ENCODE results near the gene WDR81.
"Not testable (repeated sequence)": the region's sequence is repeated elsewhere in the genome, so short reads cannot be mapped to it uniquely, and the experiment has no call there.

Gene WDR81

DNA sequence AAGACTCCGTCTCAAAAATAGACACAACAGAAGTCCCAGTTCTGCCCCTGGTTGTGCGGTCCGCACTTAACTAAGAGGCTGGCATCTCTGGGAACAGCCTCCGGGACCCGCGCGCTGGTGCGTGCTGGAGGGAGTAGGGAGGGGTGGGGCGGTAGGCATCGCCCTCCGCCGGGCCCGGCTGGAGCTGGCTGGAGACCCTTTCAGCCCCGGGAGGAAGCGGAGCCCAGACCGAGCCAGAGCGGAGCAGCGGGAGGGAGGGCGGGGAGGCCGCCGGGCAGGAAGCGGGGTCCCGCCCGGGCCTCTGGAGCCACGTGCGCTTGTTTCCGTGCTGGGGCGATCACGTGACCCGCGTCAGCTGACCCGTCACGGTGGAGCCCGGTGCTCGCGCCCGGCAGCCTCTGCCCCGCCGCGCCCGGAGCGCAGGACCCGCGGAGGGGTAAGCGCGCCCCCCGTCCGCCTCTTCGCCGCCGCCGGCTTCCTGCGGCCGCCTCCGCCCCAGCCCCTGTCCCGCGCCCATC lies at the start of gene WDR81:
Gene WDR81, plus strand, starts transcription at position 354 of the 518 bp plus-strand sequence. CDS start 256 bp downstream, outside the sequence.
- DNase-seq = peak; percentile 88

DNA sequence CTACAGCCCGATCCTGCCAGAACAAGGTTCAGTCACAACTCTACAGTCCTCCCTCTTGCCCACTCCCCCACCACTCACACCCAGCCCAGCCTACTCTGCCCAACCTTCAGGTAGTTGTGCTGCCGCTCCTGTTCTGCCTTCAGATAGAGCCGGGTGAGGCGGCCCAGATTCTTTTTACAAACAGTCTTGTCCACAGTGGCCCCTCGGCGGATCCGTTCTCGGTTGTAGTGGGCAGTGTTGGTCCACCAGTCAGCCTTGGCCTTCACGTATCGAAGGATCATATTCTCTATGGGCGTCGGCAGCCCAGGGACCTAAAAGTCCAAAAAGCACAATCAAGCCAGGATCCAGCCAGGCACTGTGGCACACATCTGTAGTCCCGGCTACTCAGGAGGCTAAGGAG lies 48.1 kb upstream of the WDR81 start:
- no peak for DNase-seq

DNA sequence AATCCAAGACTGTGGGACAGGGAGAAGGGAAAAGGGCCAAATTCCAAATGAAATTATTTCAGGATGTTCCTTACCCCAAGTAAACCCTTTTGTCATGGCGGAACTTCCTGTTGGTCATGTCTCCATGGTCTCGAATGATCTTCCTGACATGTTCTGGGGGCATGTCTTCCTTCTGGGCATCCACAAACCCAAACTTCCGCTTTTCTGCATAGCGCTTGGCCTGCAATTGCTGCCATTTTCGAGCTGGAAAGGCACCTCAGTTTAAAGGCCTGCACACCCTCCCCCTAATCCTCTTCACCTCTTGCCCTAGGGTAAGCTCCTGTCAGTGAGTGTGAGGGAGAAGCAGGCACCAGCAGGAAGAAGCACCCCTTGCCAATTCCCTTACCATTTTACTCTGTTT lies 41.0 kb upstream of the WDR81 start:
- no peak for DNase-seq

- peak; percentile 96 for DNase-seq
Measured at GRCh38 chr17:1684378-1685189, 39.9 kb upstream of the WDR81 start, which contains the start of gene PRPF8. PRPF8 (minus strand) TSS chr17:1684867; CDS start chr17:1684571, 296 bp downstream.

- no peak for DNase-seq
Measured at GRCh38 chr17:1686086-1686485, 38.4 kb upstream of the WDR81 start.

- not testable (repeated sequence) for DNase-seq
Measured at GRCh38 chr17:1688405-1688804, 36.1 kb upstream of the WDR81 start.

DNA sequence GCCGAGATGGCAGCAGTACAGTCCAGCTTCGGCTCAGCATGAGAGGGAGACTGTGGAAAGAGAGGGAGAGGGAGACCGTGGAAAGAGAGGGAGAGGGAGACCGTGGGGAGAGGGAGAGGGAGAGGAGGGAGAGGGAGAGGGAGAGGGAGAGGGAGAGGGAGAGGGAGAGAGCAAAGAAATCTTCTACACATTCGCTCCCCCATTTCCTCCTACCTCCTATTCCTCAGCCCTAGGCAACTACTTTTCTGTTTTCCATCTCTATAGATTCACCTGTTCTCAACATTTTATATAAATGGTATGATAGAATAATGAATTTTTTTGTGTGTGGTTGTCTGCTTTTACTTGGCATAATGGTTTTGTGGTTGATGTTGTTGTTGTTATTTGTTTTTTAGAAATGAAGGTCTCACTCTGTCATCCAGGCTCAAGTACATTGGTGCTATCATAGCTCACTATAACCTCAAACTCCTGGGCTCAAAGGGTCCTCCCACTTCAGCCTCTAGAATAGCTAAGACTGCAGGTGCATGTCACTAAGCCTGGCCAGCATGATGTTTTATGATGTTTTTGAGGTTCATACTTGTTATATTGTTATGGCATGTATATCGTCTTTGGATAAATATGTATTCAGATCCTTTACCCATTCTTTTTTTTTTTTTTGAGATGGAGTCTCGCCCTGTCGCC lies 33.8 kb upstream of the WDR81 start:
- DNase-seq = no peak

DNA sequence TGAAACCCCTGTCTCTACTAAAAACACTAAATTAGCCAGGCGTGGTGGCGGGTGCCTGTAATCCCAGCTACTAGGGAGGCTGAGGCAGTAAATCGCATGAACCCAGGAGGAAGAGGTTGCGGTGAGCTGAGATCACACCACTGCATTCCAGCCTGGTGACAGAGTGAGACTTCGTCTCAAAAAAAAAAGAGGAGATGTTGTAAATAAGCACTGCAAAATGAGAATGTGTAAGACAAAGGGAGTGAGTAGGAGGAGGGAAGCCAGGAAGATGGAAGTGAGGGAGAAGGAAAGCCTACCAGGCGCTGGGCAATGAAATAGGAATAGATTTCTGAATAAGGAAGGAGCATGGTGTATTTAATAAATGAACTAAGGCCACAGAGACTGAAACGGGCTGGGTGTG lies 31.2 kb upstream of the WDR81 start:
- no peak for DNase-seq

GRCh38 chr17:1695365-1695764 lies 29.1 kb upstream of the WDR81 start:
- DNase-seq = no peak

DNA sequence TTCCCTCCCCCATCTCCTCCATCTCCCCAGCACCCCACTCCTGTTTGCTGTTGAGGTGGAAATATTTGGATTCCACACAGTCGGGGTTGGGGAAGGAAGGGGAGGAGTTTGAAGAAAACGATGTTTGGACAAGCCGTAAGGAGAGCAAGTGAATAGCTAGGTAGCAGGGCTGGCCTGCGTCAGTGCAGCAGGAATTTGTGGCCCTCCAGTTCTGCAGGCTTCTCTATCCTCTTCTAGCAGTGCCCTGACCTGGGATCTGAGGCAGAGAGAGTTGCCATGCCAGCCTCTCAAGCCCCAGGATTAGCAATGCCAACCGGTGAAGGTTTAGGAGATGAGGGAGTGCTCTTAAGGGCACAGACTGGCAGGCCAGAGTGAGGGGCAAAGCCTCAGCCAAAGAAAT lies 26.8 kb upstream of the WDR81 start:
- no peak for DNase-seq

- DNase-seq = not testable (repeated sequence)
Measured at GRCh38 chr17:1699891-1700290, 24.6 kb upstream of the WDR81 start.

DNA sequence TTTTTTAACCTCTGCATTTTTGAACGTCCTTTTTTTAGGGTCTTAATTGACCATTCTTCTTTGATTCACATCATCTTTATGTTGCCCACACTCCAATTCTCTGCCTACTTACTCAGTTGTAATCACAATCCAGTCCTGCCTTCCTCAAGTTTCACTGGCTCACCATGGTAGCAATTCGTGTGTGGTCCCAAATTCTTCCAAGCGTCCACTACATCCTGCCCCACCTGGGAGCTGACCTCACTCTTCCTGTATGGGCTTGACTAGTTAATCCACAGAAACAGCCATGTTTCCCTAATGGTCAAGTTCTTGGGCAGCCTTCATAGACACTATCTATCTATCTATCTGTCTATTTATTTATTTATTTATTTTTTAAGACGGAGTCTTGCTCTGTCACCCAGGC lies 21.4 kb upstream of the WDR81 start:
- no peak for DNase-seq

GRCh38 chr17:1705004-1705403 lies 19.5 kb upstream of the WDR81 start:
- DNase-seq = no peak

GRCh38 chr17:1707107-1707506 lies 17.4 kb upstream of the WDR81 start:
- no peak for DNase-seq

DNA sequence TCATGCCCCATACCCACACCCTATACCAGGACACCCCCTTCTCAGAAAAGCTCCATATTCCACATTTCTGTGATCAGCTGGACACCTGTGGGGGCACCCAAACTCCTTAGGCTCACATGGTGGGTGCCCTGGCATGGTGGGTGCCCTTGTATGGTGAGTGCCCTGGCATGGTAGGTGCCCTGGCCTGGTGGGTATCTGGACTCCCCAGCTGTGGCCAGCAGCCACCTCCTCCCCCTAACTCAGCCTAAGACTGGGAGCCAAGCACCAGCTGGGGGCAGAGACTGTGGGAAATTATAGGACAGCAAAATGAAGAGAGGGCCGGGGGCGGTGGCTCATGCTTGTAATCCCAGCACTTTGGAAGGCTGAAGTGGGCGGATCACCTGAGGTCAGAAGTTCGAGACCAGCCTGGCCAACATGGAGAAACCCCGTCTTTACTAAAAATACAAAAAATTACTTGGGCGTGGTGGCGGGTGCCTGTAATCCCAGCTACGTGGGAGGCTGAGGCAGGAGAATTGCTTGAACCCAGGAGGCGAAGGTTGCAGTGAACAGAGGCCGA lies 15.6 kb upstream of the WDR81 start:
- not testable (repeated sequence) for DNase-seq

GRCh38 chr17:1709403-1709951 lies 15.0 kb upstream of the WDR81 start:
- no peak for DNase-seq

DNA sequence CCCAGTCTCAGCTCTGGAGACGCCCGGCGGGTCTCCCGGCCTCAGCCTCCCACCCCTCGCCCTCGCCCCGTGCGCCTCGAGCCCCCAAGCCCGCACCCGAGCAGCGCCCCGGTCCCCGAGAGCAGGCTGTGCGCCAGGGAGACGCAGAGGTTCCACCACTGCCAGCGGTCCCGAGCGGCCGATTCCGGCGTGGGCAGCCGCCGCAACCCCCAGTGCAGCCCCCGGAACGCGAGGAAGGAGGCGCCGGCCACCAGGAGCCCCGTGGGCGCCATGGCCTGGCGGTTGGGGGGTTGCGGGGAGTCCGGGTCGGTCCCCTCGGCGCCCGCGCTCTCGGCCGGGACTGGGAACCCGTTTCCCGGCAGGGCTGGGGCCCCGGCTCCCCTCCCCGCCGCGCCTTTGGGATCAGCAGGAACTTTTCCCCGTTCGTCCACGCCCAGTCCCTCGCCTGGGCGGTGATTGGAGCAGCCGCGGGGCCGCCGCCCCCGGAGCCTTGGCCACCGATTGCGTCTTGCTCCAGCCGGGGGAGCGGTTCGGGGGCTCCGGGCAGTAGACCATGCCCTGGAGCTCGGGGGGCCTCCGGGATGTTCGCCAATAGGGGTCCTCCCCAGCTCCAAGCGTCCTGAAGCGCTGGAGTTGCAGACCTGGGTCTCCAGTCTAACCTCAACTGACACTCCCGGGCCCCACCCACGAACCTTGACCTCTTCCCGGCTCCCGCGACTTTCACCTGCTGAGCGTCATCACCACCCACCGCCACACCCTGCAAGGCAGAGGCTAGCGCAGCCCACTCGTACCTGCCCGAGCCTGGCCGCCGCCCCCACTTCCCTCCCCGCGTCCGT lies 14.3 kb upstream of the WDR81 start, which contains the start of gene TLCD2:
Gene TLCD2, minus strand, starts transcription at position 407 of the 836 bp plus-strand sequence. Its CDS starts 135 bp downstream, at position 272.
- no peak for DNase-seq

- no peak for DNase-seq
Measured at GRCh38 chr17:1710807-1711553, 13.5 kb upstream of the WDR81 start.

DNA sequence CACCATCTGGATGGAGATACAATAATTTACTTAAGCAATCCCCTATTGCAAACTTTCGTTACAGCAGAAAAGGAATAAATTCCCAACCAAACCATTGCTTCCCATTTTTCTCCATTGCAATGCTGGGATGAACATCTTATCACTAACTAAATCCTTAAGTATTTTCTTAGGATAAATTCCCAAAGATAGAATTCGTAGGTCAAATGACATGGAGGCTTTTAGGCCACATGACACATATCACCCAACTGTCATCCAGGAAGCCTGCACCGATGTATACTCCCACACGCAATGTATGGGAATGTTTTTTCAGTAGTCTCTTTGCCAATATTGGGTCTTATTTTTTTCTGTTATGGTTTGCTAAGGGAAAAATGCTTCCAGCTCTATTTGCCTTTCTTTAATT lies 12.7 kb upstream of the WDR81 start:
- no peak for DNase-seq

DNA sequence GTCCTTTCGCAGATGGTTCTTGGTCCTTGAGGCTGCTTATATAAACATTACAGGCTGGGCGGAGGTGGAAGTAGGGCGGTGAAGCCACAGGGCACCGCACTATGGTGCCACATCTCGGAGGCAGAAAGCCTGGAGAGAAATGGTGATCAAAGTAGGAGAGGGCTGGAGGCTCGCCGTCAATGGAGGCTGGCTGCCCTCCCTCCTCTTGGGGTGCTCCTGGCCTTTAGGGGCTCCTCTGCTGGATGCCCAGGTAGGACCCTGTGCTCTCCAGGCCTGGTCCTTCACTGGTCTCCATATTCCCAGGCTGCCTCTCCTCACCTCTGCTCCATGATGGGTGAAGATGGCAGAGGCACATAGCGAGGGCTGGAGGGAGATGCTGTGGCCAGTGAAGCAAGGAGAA lies 12.2 kb upstream of the WDR81 start:
- DNase-seq = no peak

- DNase-seq = no peak
Measured at GRCh38 chr17:1713160-1713877, 11.2 kb upstream of the WDR81 start.

Measured in RPMI8226 (cell line).